ENCODE results near the gene SELENOF. TPM values are rescaled to one million over a fixed set of nuclear protein-coding genes. Genes with fewer than 3 reads are reported as not detected.

Gene SELENOF
- total and polyA plus RNA-seq, 10 of the 15 experiments (the other 5 are each of a cell fraction or from before 2014, with no cell fraction given), result 98.7 to 254 (median 172) TPM

DNA sequence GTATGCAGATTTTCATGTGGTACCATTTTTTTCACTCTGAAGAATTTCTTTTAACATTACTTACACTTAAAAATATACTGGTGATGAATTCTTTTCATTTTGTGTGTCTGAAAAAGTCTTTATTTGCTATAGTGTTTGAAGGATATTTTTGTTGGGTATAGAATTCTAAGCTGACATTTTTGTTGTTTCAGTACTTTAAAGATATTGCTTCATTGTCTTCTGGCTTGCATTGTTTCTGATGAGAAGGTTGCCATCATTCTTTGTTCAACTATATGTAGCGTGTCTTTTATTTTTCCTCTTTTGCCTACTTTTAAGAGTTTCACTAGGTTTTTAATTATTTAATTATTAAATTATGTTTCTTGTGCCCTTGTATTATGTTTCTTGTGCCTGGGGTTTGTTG lies 8.5 kb upstream of the SELENOF start:
- ChIA-PET RAD21 (ENCODE audit: unreplicated experiment) (no interaction called here), CTCF (no interaction called here), POLR2A (no interaction called here), SMC1A (ENCODE audit: uncharacterized antibody, unreplicated experiment) (interaction anchor here (1.0 kb wide), 1 partner anchor 35 kb away, joined by 3 read pairs; no protein-coding TSS in a partner anchor)
- TF ChIP-seq DPF2 (IDR thresholded peaks at IDR 0.05) (no peak), SPI1 (IDR thresholded peaks at IDR 0.05; ENCODE audit: borderline replicate concordance, insufficient read depth, low read depth, low read length) (no peak), NR2C2 (IDR thresholded peaks at IDR 0.05; ENCODE audit: borderline replicate concordance, control insufficient read depth, insufficient read length, low read depth) (no peak), CHD1 (IDR thresholded peaks at IDR 0.05; ENCODE audit: low read depth, low read length) (no peak)
- no peak overlapping the region for H3K9ac ChIP-seq (ENCODE audit: control insufficient read depth, insufficient read depth, low read length)
- DNase-seq (ENCODE audit: low read depth, low spot score) (no peak), FAIRE-seq (no peak), ATAC-seq (no peak)
- H3K4me2 ChIP-seq (ENCODE audit: control insufficient read depth, insufficient read depth), result no peak overlapping the region
- no peak overlapping the region for H3K4me3 ChIP-seq
- H3K9me3 ChIP-seq (replicated peaks; ENCODE audit: control insufficient read depth, insufficient read depth, low read length), result peaks cover 31% of the 10 kb centered on the region
- no peak overlapping the region for H2AFZ ChIP-seq (ENCODE audit: control insufficient read depth, low read depth, low read length)
- in situ Hi-C loops (cut with MboI) (loop anchor here (25.0 kb wide), 2 partner anchors 1765 to 1935 kb away; partner anchors contain the start of genes MCOLN2 and PKN2), intact Hi-C loops (cut with micrococcal nuclease; ENCODE audit: unreplicated experiment) (no loop called here)
- no TSS peak for BruUV-seq (replicated peaks)
- WGBS (ENCODE audit: insufficient coverage, insufficient replicate concordance, low lambda C conversion rate, missing lambda C conversion rate), result 100% methylated on average over 1 of the region's 1 CpG
- H3K27me3 ChIP-seq (replicated peaks in 1 of 2; ENCODE audit: control insufficient read depth in 2 of 2, insufficient read depth in 2 of 2, low read length in 1 of 2), result no peaks in the 10 kb centered on the region
- peaks cover 67% of the 10 kb centered on the region for H3K79me2 ChIP-seq (ENCODE audit: control insufficient read depth, insufficient read depth, low read length)
- no peaks in the 10 kb centered on the region for H3K4me1 ChIP-seq (ENCODE audit: control insufficient read depth, insufficient read depth, low read length)
- no peak overlapping the region for H3K27ac ChIP-seq (ENCODE audit: control insufficient read depth, insufficient read depth)
- H4K20me1 ChIP-seq (ENCODE audit: control insufficient read depth, insufficient read depth), result no peaks in the 10 kb centered on the region
- no peaks in the 10 kb centered on the region; a peak in 1 of 4 replicates for H3K36me3 ChIP-seq (ENCODE audit: control insufficient read depth in 2 of 2, insufficient read depth in 2 of 2, low read length in 1 of 2)

DNA sequence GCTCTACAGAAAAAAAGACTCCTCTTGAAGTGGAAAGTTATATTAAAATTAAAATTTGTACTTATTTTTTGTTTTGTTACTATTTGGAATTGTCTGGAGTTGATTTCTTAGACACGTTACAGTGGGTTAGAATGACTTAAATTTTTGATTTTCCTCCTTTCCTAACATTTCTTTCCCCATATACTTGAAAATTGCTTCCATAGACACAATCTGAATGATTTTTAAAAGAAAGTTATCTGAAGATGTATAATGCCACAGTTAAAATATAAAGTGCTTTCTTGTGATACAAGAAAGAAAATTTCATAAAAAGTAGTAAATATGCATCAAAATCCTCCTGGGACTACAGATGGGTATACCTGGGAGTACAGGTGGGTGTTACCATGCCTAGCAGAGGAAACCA lies 2.8 kb upstream of the SELENOF start:
- intact Hi-C loops (cut with micrococcal nuclease; ENCODE audit: unreplicated experiment) (loop anchor here (10.0 kb wide), 1 partner anchor 418 kb away; no protein-coding TSS in a partner anchor), in situ Hi-C loops (cut with MboI) (loop anchor here (10.0 to 25.0 kb wide), 3 partner anchors 138 to 1929 kb away; partner anchors contain the start of genes MCOLN2 and PKN2)
- TF ChIP-seq, protein P1, sequence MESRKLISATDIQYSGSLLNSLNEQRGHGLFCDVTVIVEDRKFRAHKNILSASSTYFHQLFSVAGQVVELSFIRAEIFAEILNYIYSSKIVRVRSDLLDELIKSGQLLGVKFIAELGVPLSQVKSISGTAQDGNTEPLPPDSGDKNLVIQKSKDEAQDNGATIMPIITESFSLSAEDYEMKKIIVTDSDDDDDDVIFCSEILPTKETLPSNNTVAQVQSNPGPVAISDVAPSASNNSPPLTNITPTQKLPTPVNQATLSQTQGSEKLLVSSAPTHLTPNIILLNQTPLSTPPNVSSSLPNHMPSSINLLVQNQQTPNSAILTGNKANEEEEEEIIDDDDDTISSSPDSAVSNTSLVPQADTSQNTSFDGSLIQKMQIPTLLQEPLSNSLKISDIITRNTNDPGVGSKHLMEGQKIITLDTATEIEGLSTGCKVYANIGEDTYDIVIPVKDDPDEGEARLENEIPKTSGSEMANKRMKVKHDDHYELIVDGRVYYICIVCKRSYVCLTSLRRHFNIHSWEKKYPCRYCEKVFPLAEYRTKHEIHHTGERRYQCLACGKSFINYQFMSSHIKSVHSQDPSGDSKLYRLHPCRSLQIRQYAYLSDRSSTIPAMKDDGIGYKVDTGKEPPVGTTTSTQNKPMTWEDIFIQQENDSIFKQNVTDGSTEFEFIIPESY (IDR thresholded peaks at IDR 0.05), result no peak
- TF ChIP-seq NR2C2 (IDR thresholded peaks at IDR 0.05; ENCODE audit: borderline replicate concordance, control insufficient read depth, insufficient read length, low read depth) (no peak), SMAD5 (IDR thresholded peaks at IDR 0.05; ENCODE audit: low read depth) (no peak), ZNF217 (IDR thresholded peaks at IDR 0.05) (no peak), GABPA (IDR thresholded peaks at IDR 0.05; ENCODE audit: low read depth) (no peak), PBX3 (IDR thresholded peaks at IDR 0.05; ENCODE audit: insufficient replicate concordance, low read depth, low read length) (no peak)
- no peaks in the 10 kb centered on the region for H4K20me1 ChIP-seq (ENCODE audit: control insufficient read depth, insufficient read depth)
- H3K36me3 ChIP-seq (ENCODE audit: control insufficient read depth in 2 of 2, insufficient read depth in 2 of 2, low read length in 1 of 2), result no peaks in the 10 kb centered on the region; a peak in 1 of 4 replicates
- RAD21 ChIA-PET (ENCODE audit: unreplicated experiment), result interaction anchor here (0.8 to 3.5 kb wide), 6 partner anchors 19 to 167 kb away, joined by 3 to 45 read pairs (median 5); no protein-coding TSS in a partner anchor
- CTCF ChIA-PET, result interaction anchor here (0.6 to 1.8 kb wide), 3 partner anchors 13 to 212 kb away, joined by 4 to 6 read pairs (median 4); partner anchors contain the start of gene SH3GLB1
- H3K4me2 ChIP-seq (ENCODE audit: control insufficient read depth, insufficient read depth), result peak overlapping the region; percentile 69
- BruUV-seq (replicated peaks), result no TSS peak
- H3K79me2 ChIP-seq (ENCODE audit: control insufficient read depth, insufficient read depth, low read length), result peaks cover 94% of the 10 kb centered on the region
- no peaks in the 10 kb centered on the region for H3K27me3 ChIP-seq (replicated peaks in 1 of 2; ENCODE audit: control insufficient read depth in 2 of 2, insufficient read depth in 2 of 2, low read length in 1 of 2)
- no peaks in the 10 kb centered on the region for H3K4me1 ChIP-seq (ENCODE audit: control insufficient read depth, insufficient read depth, low read length)
- SMC1A ChIA-PET (ENCODE audit: uncharacterized antibody, unreplicated experiment), result interaction anchor here (1.2 to 6.9 kb wide), 8 partner anchors 11 to 166 kb away, joined by 3 to 71 read pairs (median 8); no protein-coding TSS in a partner anchor
- peak overlapping the region; percentile 100; the same call in 1 of the 2 replicates for H3K4me3 ChIP-seq
- no peak overlapping the region; the same call in 1 of the 2 replicates for H3K9ac ChIP-seq (ENCODE audit: control insufficient read depth, insufficient read depth, low read length)
- POLR2A ChIA-PET, result interaction anchor here (0.7 to 2.9 kb wide), 4 partner anchors 10 to 85 kb away, joined by 3 to 14 read pairs (median 4); no protein-coding TSS in a partner anchor
- ATAC-seq (no peak), FAIRE-seq (no peak), DNase-seq (ENCODE audit: low read depth, low spot score) (no peak)
- H3K9me3 ChIP-seq (replicated peaks; ENCODE audit: control insufficient read depth, insufficient read depth, low read length), result peaks cover 13% of the 10 kb centered on the region; the same call in 2 of the 3 replicates
- no peak overlapping the region for H3K27ac ChIP-seq (ENCODE audit: control insufficient read depth, insufficient read depth)
- WGBS (ENCODE audit: insufficient coverage, insufficient replicate concordance, low lambda C conversion rate, missing lambda C conversion rate), result 95% methylated on average over 1 of the region's 1 CpG
- H2AFZ ChIP-seq (ENCODE audit: control insufficient read depth, low read depth, low read length), result no peak overlapping the region
